ENCODE data around the gene CTDNEP1.

GRCh38 chr17:7204828-7205461 lies 46.6 kb downstream of the CTDNEP1 start:
- TF ChIP-seq, protein P1, sequence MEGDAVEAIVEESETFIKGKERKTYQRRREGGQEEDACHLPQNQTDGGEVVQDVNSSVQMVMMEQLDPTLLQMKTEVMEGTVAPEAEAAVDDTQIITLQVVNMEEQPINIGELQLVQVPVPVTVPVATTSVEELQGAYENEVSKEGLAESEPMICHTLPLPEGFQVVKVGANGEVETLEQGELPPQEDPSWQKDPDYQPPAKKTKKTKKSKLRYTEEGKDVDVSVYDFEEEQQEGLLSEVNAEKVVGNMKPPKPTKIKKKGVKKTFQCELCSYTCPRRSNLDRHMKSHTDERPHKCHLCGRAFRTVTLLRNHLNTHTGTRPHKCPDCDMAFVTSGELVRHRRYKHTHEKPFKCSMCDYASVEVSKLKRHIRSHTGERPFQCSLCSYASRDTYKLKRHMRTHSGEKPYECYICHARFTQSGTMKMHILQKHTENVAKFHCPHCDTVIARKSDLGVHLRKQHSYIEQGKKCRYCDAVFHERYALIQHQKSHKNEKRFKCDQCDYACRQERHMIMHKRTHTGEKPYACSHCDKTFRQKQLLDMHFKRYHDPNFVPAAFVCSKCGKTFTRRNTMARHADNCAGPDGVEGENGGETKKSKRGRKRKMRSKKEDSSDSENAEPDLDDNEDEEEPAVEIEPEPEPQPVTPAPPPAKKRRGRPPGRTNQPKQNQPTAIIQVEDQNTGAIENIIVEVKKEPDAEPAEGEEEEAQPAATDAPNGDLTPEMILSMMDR (conservative IDR thresholded peaks at IDR 0.05; ENCODE audit: low read length) = no peak
- no peak for TF ChIP-seq EZH2phosphoT487 (IDR thresholded peaks at IDR 0.05; ENCODE audit: borderline replicate concordance)

Measured in Loucy (cell line).